GM12865 (cell line): Measurements from ENCODE around the gene TMEFF2.

Experiments
- DNase-seq: peaks from one replicate; pipeline ENCODE4 v3.0.0; 2010; ENCODE audit warnings: low read depth
- H3K4me3 ChIP-seq: 2 replicates; pipeline ENCODE4 v1.5.1; 2011; ENCODE audit warnings: mild to moderate bottlenecking, low read depth, low read length, control low read depth
- CTCF ChIP-seq: IDR thresholded peaks from 2 replicates; pipeline ENCODE4 v1.5.1; 2011; ENCODE audit warnings: low read length, control low read depth, low read depth, inconsistent platforms; ENCODE audit not compliant: insufficient read depth; ENCODE audit errors: missing control alignments

The TMEFF2 gene

GRCh38 chr2:192060161-192060560, 134.6 kb downstream of the TMEFF2 start:
- DNase-seq: peak; percentile 28
- TF ChIP-seq CTCF: no peak
- no peak overlapping the region for H3K4me3 ChIP-seq

GRCh38 chr2:192059266-192059665, 135.5 kb downstream of the TMEFF2 start:
- DNase-seq: no peak
- no peak overlapping the region for H3K4me3 ChIP-seq
- TF ChIP-seq CTCF: no peak

GRCh38 chr2:192053921-192054320, 140.8 kb downstream of the TMEFF2 start:
- no peak for DNase-seq
- TF ChIP-seq CTCF: no peak
- no peak overlapping the region for H3K4me3 ChIP-seq

- DNase-seq: no peak
- no peak for TF ChIP-seq CTCF
- no peak overlapping the region for H3K4me3 ChIP-seq
Measured at GRCh38 chr2:192051533-192051932, 143.2 kb downstream of the TMEFF2 start.

GRCh38 chr2:192049362-192049761, 145.4 kb downstream of the TMEFF2 start:
- H3K4me3 ChIP-seq: no peak overlapping the region
- DNase-seq: no peak
- TF ChIP-seq CTCF: no peak

- TF ChIP-seq CTCF: no peak
- no peak for DNase-seq
Measured at GRCh38 chr2:192047315-192048107, 147.2 kb downstream of the TMEFF2 start.

GRCh38 chr2:192044496-192044895, 150.2 kb downstream of the TMEFF2 start:
- no peak for DNase-seq
- no peak overlapping the region for H3K4me3 ChIP-seq
- no peak for TF ChIP-seq CTCF

More at GRCh38 chr2:192047315-192048107, 147.2 kb downstream of the TMEFF2 start:
- H3K4me3 ChIP-seq: no peak overlapping the region
